Measurements from ENCODE around the gene MIXL1. TPM values are rescaled to one million over a fixed set of nuclear protein-coding genes. Genes with fewer than 3 reads are reported as not detected.
"Not testable (repeated sequence)": the region's sequence is repeated elsewhere in the genome, so short reads cannot be mapped to it uniquely, and the experiment has no call there.

MIXL1 gene
- total and polyA plus RNA-seq, 4 donors: 0.19 to 0.51 TPM; not detected in 2

DNA sequence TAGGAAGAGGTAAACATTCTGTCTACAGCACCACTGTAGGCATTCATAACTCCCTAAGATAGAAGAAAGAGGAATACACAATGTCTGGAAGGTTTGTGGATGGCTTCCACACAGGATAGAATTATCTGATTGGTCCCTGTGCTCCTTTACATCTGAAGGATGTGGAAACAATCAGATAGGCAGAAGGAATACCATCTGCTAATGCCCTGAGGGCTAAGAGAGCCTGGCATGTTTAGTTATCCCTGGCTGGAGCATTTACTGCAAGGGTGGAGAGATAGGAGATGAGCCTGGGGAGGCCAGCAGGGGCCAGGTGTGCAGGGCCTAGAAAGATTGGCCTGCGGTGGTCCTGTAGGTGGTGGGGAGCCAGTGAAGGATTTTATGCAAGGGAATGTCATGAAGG, 28.3 kb upstream of the MIXL1 start:
- DNase-seq: no peak
- Histone ChIP-seq H3K36me3 (ENCODE audit: control insufficient read depth in 1 of 2, insufficient read depth in 2 of 2, low read length in 1 of 2) (no peaks in the 10 kb centered on the region), H3K9me3 (ENCODE audit: control insufficient read depth, low read length) (no peaks in the 10 kb centered on the region), H3K27ac (ENCODE audit: low read depth in 1 of 2, low read length in 2 of 2) (no peak overlapping the region), H3K4me1 (ENCODE audit: control insufficient read depth in 1 of 2, insufficient read depth in 2 of 2, low read length in 2 of 2) (no peaks in the 10 kb centered on the region), H3K4me3 (ENCODE audit: low read length in 2 of 2) (no peak overlapping the region), H3K27me3 (ENCODE audit: control insufficient read depth in 1 of 2, insufficient read depth in 2 of 2, low read length in 1 of 2) (no peaks in the 10 kb centered on the region)
- intact Hi-C loops (cut with DNase I): loop anchor here in 1 of 2 donors (10.0 kb wide), 1 partner anchor 140 kb away; no protein-coding TSS in a partner anchor
- ATAC-seq (ENCODE audit: low FRiP score): no peak
- 88 to 95% methylated on average over 1 of the region's 1 CpG for WGBS, 2 donors

DNA sequence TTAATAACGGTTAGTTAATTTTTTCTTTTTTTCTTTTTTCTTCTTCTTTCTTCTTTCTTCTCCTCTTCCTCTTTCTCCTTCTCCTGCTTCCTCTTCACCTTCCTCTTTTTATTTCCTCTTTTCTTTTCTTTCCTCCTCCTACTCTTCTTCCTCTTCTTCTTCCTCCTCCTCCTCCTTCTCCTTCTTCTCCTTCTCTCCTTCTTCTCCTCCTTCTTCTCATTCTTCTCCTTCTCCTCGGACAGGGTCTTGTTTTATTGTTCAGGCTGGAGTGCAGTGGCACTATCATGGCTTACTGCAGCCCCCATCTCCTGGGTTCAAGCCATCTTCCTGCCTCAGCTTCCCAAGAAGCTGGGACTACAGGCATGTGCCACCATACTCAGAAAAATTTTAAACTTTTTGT, 23.5 kb upstream of the MIXL1 start:
- DNase-seq: no peak
- 83 to 89% methylated on average over 2 of the region's 2 CpGs for WGBS, 2 donors
- Histone ChIP-seq H3K4me3 (ENCODE audit: low read length in 2 of 2) (no peak overlapping the region), H3K36me3 (ENCODE audit: control insufficient read depth in 1 of 2, insufficient read depth in 2 of 2, low read length in 1 of 2) (no peaks in the 10 kb centered on the region), H3K27ac (ENCODE audit: low read depth in 1 of 2, low read length in 2 of 2) (no peak overlapping the region), H3K9me3 (ENCODE audit: control insufficient read depth, low read length) (no peaks in the 10 kb centered on the region), H3K4me1 (ENCODE audit: control insufficient read depth in 1 of 2, insufficient read depth in 2 of 2, low read length in 2 of 2) (no peaks in the 10 kb centered on the region), H3K27me3 (ENCODE audit: control insufficient read depth in 1 of 2, insufficient read depth in 2 of 2, low read length in 1 of 2) (no peaks in the 10 kb centered on the region)
- ATAC-seq (ENCODE audit: low FRiP score): no peak
- intact Hi-C loops (cut with DNase I): loop anchor here in 1 of 2 donors (10.0 kb wide), 1 partner anchor 135 kb away; no protein-coding TSS in a partner anchor

DNA sequence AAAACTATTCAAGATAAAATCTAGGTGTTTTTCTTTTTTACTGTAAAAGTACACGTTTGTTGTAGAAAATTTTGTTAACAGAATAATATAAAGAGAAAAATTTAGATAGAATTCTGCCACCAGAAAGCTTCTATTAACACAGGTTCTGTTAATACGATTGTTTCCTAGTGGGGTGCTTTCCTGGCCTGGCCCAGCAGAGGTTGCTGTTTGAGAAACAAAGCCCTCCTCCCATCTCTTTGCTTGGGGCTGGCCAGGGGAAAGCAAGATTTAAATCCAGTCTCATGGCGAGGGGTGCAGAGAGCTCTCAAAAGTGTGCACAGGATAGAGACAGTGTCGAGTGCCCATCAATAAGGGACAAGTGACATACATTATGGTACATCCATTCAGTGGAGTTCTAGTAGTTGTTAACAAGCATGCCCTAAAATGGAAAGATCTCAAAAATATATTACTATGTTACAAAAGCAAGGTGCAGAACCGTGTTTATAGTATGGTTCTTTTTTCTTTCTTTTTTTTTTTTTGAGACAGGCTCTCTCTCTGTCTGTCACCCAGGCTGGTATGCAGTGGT, 22.4 kb upstream of the MIXL1 start:
- H3K4me1 ChIP-seq (ENCODE audit: control insufficient read depth in 1 of 2, insufficient read depth in 2 of 2, low read length in 2 of 2): no peaks in the 10 kb centered on the region
- DNase-seq (no peak), ATAC-seq (ENCODE audit: low FRiP score) (no peak)
- H3K27ac ChIP-seq (ENCODE audit: low read depth in 1 of 2, low read length in 2 of 2): no peak overlapping the region
- H3K27me3 ChIP-seq (ENCODE audit: control insufficient read depth in 1 of 2, insufficient read depth in 2 of 2, low read length in 1 of 2): no peaks in the 10 kb centered on the region
- intact Hi-C loops (cut with DNase I): no loop called here
- H3K36me3 ChIP-seq (ENCODE audit: control insufficient read depth in 1 of 2, insufficient read depth in 2 of 2, low read length in 1 of 2): no peaks in the 10 kb centered on the region
- H3K9me3 ChIP-seq (ENCODE audit: control insufficient read depth, low read length): no peaks in the 10 kb centered on the region
- no peak overlapping the region for H3K4me3 ChIP-seq (ENCODE audit: low read length in 2 of 2)
- WGBS, 2 donors: 69 to 72% methylated on average over 5 of the region's 5 CpGs

DNA sequence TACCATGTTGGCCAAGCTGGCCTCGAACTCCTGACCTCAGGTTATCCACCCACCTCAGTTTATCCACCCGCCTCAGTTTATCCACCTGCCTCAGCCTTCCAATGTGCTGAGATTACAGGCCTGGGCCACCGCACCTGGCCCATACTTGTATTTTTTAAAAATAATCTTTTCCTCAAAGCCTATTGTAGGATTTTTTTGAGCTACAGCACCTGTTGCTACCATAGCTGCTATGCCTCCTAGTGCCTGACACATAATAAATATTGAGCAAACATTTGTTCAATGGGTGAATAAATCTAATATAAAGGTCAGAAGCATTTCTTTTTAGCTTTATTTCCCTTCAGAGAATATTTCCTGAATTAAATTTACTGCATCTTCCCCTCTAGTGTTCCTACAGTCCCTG, 21.2 kb upstream of the MIXL1 start:
- Histone ChIP-seq H3K27me3 (ENCODE audit: control insufficient read depth in 1 of 2, insufficient read depth in 2 of 2, low read length in 1 of 2) (no peaks in the 10 kb centered on the region), H3K9me3 (ENCODE audit: control insufficient read depth, low read length) (no peaks in the 10 kb centered on the region), H3K4me3 (ENCODE audit: low read length in 2 of 2) (no peak overlapping the region), H3K36me3 (ENCODE audit: control insufficient read depth in 1 of 2, insufficient read depth in 2 of 2, low read length in 1 of 2) (no peaks in the 10 kb centered on the region), H3K4me1 (ENCODE audit: control insufficient read depth in 1 of 2, insufficient read depth in 2 of 2, low read length in 2 of 2) (no peaks in the 10 kb centered on the region), H3K27ac (ENCODE audit: low read depth in 1 of 2, low read length in 2 of 2) (no peak overlapping the region)
- 89 to 91% methylated on average over 3 of the region's 3 CpGs for WGBS, 2 donors
- DNase-seq (no peak), ATAC-seq (ENCODE audit: low FRiP score) (no peak)
- intact Hi-C loops (cut with DNase I): no loop called here

DNA sequence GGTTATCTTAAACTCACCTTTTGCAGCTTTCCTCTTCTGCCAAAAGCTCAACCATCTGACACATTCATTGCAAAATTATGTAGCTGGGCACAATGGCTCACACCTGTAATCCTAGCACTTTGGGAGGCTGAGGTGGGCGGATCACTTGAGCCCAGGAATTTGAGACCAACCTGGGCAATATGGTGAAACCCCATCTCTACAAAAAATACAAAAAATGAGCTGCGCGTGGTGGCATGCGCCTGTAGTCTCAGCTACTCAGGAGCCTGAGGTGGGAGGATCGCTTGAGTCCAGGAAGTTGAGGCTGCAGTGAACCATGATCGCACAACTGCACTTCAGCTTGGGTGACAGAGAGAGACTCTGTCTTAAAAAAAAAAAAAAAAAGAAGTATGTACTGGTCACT, 20.8 kb upstream of the MIXL1 start:
- H3K36me3 ChIP-seq (ENCODE audit: control insufficient read depth in 1 of 2, insufficient read depth in 2 of 2, low read length in 1 of 2); H3K27ac ChIP-seq (ENCODE audit: low read depth in 1 of 2, low read length in 2 of 2); intact Hi-C loops (cut with DNase I); H3K4me1 ChIP-seq (ENCODE audit: control insufficient read depth in 1 of 2, insufficient read depth in 2 of 2, low read length in 2 of 2); DNase-seq; ATAC-seq (ENCODE audit: low FRiP score); H3K4me3 ChIP-seq (ENCODE audit: low read length in 2 of 2); H3K27me3 ChIP-seq (ENCODE audit: control insufficient read depth in 1 of 2, insufficient read depth in 2 of 2, low read length in 1 of 2); H3K9me3 ChIP-seq (ENCODE audit: control insufficient read depth, low read length): not testable (repeated sequence)
- WGBS, 2 donors: 90 to 94% methylated on average over 6 of the region's 6 CpGs

DNA sequence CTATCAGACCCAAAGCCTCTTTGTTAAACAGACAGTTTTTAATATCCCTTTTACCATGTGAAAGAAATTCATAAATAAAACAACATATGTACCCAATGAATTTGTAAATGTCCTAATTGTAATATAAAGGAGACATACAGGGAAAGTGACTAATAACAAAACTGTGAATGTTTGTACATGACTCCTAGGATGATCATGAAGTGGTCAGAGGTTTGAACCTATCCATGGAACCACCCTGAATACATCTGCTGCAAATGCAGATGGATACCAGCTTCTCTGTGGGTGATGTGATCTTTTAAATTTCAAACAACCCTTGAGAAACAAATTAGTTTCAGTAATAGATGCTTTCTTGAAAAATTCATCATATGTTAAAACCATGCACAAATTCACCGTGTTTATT, 20.2 kb upstream of the MIXL1 start:
- intact Hi-C loops (cut with DNase I): no loop called here
- no peak for DNase-seq
- Histone ChIP-seq H3K4me3 (ENCODE audit: low read length in 2 of 2) (no peak overlapping the region), H3K9me3 (ENCODE audit: control insufficient read depth, low read length) (no peaks in the 10 kb centered on the region), H3K27ac (ENCODE audit: low read depth in 1 of 2, low read length in 2 of 2) (no peak overlapping the region), H3K36me3 (ENCODE audit: control insufficient read depth in 1 of 2, insufficient read depth in 2 of 2, low read length in 1 of 2) (no peaks in the 10 kb centered on the region), H3K4me1 (ENCODE audit: control insufficient read depth in 1 of 2, insufficient read depth in 2 of 2, low read length in 2 of 2) (no peaks in the 10 kb centered on the region), H3K27me3 (ENCODE audit: control insufficient read depth in 1 of 2, insufficient read depth in 2 of 2, low read length in 1 of 2) (no peaks in the 10 kb centered on the region)
- 81 to 88% methylated on average over 1 of the region's 1 CpG for WGBS, 2 donors
- ATAC-seq (ENCODE audit: low FRiP score): no peak

DNA sequence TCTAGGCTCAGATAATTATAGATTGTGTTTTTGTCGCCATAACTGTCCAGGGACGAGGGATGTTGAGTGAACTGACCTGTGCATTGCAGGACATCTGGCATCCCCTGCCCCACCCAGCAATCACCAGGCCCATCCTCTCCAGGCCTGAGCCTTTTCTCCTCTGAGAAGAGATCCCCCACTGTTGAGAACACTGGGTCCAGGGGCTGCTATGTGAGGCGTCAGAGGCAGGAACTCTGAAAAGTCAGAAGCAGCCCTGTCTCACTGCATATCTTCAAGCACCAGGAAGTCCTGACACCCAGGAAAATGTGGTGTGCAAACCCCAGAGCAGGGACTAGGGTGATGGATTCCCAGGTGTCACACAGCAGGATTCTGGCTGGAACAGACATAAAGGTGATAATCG, 19.8 kb upstream of the MIXL1 start:
- Histone ChIP-seq H3K27me3 (ENCODE audit: control insufficient read depth in 1 of 2, insufficient read depth in 2 of 2, low read length in 1 of 2) (no peaks in the 10 kb centered on the region), H3K36me3 (ENCODE audit: control insufficient read depth in 1 of 2, insufficient read depth in 2 of 2, low read length in 1 of 2) (no peaks in the 10 kb centered on the region), H3K4me3 (ENCODE audit: low read length in 2 of 2) (no peak overlapping the region), H3K27ac (ENCODE audit: low read depth in 1 of 2, low read length in 2 of 2) (no peak overlapping the region), H3K9me3 (ENCODE audit: control insufficient read depth, low read length) (no peaks in the 10 kb centered on the region), H3K4me1 (ENCODE audit: control insufficient read depth in 1 of 2, insufficient read depth in 2 of 2, low read length in 2 of 2) (no peaks in the 10 kb centered on the region)
- intact Hi-C loops (cut with DNase I): no loop called here
- 92 to 93% methylated on average over 4 of the region's 4 CpGs for WGBS, 2 donors
- DNase-seq: no peak
- ATAC-seq (ENCODE audit: low FRiP score): no peak

DNA sequence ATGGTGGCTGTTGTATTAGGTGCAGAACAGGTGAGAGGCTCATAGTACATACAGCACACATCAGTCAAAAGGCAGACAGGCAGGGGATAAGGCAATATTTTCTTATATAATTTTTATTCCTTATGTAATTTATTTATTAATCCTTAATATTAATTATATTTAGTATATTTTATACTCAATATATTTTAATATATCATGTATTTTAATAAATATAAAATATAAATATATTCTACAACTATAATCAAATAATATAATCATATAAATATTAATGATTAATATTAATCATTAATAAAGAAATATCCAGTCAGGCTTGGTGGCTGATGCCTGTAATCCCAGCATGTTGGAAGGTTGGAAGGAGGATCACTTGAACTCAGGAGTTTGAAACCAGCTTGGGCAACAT, 19.3 kb upstream of the MIXL1 start:
- no peaks in the 10 kb centered on the region for H3K27me3 ChIP-seq (ENCODE audit: control insufficient read depth in 1 of 2, insufficient read depth in 2 of 2, low read length in 1 of 2)
- H3K9me3 ChIP-seq (ENCODE audit: control insufficient read depth, low read length): no peaks in the 10 kb centered on the region
- H3K4me3 ChIP-seq (ENCODE audit: low read length in 2 of 2): no peak overlapping the region
- H3K27ac ChIP-seq (ENCODE audit: low read depth in 1 of 2, low read length in 2 of 2): no peak overlapping the region
- H3K36me3 ChIP-seq (ENCODE audit: control insufficient read depth in 1 of 2, insufficient read depth in 2 of 2, low read length in 1 of 2): no peaks in the 10 kb centered on the region
- DNase-seq (no peak), ATAC-seq (ENCODE audit: low FRiP score) (no peak)
- intact Hi-C loops (cut with DNase I): no loop called here
- no peaks in the 10 kb centered on the region for H3K4me1 ChIP-seq (ENCODE audit: control insufficient read depth in 1 of 2, insufficient read depth in 2 of 2, low read length in 2 of 2)

DNA sequence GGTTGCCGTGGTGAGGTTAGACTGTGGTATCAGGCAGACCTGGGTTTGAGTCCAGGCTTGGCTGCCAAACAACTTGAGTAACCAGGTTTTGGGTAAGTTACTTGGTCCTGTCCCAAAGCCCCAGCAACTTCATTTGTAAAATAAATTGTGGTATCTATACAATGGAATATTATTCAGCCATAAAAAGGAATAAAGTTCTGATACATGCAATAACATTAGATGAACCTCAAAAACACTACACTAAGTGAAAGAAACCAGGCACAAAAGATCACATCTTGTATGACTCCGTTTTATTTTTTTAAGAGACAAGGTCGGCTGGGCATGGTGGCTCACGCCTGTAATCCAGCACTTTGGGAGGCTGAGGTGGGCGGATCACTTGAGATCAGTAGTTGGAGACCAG, 16.4 kb upstream of the MIXL1 start:
- H3K9me3 ChIP-seq (ENCODE audit: control insufficient read depth, low read length): no peaks in the 10 kb centered on the region
- ATAC-seq (ENCODE audit: low FRiP score) (no peak), DNase-seq (no peak)
- no peak overlapping the region for H3K27ac ChIP-seq (ENCODE audit: low read depth in 1 of 2, low read length in 2 of 2)
- intact Hi-C loops (cut with DNase I): no loop called here
- no peaks in the 10 kb centered on the region for H3K4me1 ChIP-seq (ENCODE audit: control insufficient read depth in 1 of 2, insufficient read depth in 2 of 2, low read length in 2 of 2)
- no peaks in the 10 kb centered on the region for H3K27me3 ChIP-seq (ENCODE audit: control insufficient read depth in 1 of 2, insufficient read depth in 2 of 2, low read length in 1 of 2)
- 90 to 94% methylated on average over 5 of the region's 5 CpGs for WGBS, 2 donors
- no peak overlapping the region for H3K4me3 ChIP-seq (ENCODE audit: low read length in 2 of 2)
- H3K36me3 ChIP-seq (ENCODE audit: control insufficient read depth in 1 of 2, insufficient read depth in 2 of 2, low read length in 1 of 2): no peaks in the 10 kb centered on the region

Data from aorta (tissue), 5 donors.